Heart right ventricle (tissue), 16 donors: ENCODE measurements around the gene MYO10. TPM values are rescaled to one million over a fixed set of nuclear protein-coding genes. Genes with fewer than 3 reads are reported as not detected.

Experiments used
- ATAC-seq, 8 donors: fragments of 200-7000 bp; cut with Tn5 transposase; one replicate each; pipeline ENCODE4 v1.9.1; 2020; ENCODE audit warnings: mild to moderate bottlenecking in 8 of 8, moderate library complexity in 8 of 8, moderate number of reproducible peaks in 1 of 8
- DNase-seq, 2 donors: peaks; one replicate each; pipeline ENCODE4 v3.0.0-alpha.2; 2020
- H3K27ac ChIP-seq, 10 donors: fragments of 200-600 bp; sonication (generic) in 2 of 10; one replicate each; pipeline versions ENCODE4 v1.5.0 to v1.8.0; 2020 to 2022; ENCODE audit warnings: mild to moderate bottlenecking in 3 of 10
- H3K27me3 ChIP-seq, 7 donors: fragments of 200-600 bp; one replicate each; pipeline ENCODE4 v1.8.0; 2021 to 2022; ENCODE audit warnings: mild to moderate bottlenecking in 2 of 7
- H3K36me3 ChIP-seq, 9 donors: fragments of 200-600 bp; sonication (generic) in 1 of 9; one replicate each; pipeline versions ENCODE4 v1.5.0 to v1.8.0; 2020 to 2022; ENCODE audit warnings: mild to moderate bottlenecking in 2 of 9
- H3K4me1 ChIP-seq, 9 donors: fragments of 200-600 bp; sonication (generic) in 1 of 9; one replicate each; pipeline versions ENCODE4 v1.5.0 to v1.8.0; 2020 to 2022; ENCODE audit warnings: mild to moderate bottlenecking in 4 of 9
- H3K4me3 ChIP-seq, 10 donors: fragments of 200-600 bp; sonication (generic) in 2 of 10; one replicate each; pipeline versions ENCODE4 v1.5.0 to v1.8.0; 2020 to 2022; ENCODE audit warnings: mild to moderate bottlenecking in 7 of 10, moderate library complexity in 2 of 10
- H3K9me3 ChIP-seq, 11 donors: fragments of 200-600 bp in 10 of 11; sonication (generic) in 2 of 11; one replicate each; pipeline versions ENCODE4 v1.5.0 to v1.8.0; 2013 to 2022; ENCODE audit warnings: mild to moderate bottlenecking in 2 of 11, control low read depth in 1 of 11, moderate library complexity in 1 of 11
- CTCF ChIP-seq, 9 donors: fragments of 200-600 bp; sonication (generic) in 2 of 9; IDR thresholded peaks; one replicate each; pipeline versions ENCODE4 v1.5.0 to v1.8.0; 2021 to 2022; ENCODE audit warnings: antibody characterized with exemption in 9 of 9, mild to moderate bottlenecking in 5 of 9, moderate library complexity in 1 of 9
- WGBS, 2 donors: extraction: QIAGEN DNeasy Blood & Tissue Kit; methylation state at CpG; one replicate each; pipeline ENCODE4 v1.1.7; 2013; ENCODE audit warnings: inconsistent platforms in 1 of 2; 5-methylcytosine and 5-hydroxymethylcytosine counted together
- intact Hi-C, 10 donors: fragments of 100-400 bp; cut with DNase I; formaldehyde crosslinking; loops; one replicate each; pipeline versions ENCODE4 v1.11.1 to v1.14.2; 2022
- polyA plus RNA-seq, 2 donors: library from polyadenylated mRNA; stranded (reverse); fragments of 200-250 nt; gene quantifications; one replicate each; pipeline ENCODE4 v1.2.3, GENCODE V29; 2013
- total RNA-seq, 10 donors: library from RNA; stranded (reverse); fragmentation: NEBNext Ultra II Directional in 3 of 10; extraction: Animal tissue kit (Norgen Biotek cat#: 25700) in 3 of 10; gene quantifications; one replicate each; pipeline versions ENCODE4 v1.2.1 to v1.2.4, GENCODE V29; 2021 to 2023
- donor health status: Arrhythmogenic right ventricular cardiomyopathy.
- donor health status: ischemic (EF 13 %, LVEDD 7.1; RV severe dilation, severe dysfunction).
- donor health status: healthy with polysubstance abuse.
- donor health status: DM: no; HTN: yes; CAD: no.
- donor health status: DM: no; HTN: no; CAD: no.
- donor health status: ischemic (EF 25% LVEDD 6.9; RV normal size, moderate dysfunction).
- donor health status: ischemic (EF 25% LVEDD 5.7; RV mildly dilated, moderate dysfunction).
- donor health status: healthy.
- donor health status: DM: yes; HTN: yes; CAD: no.
- donor health status: Ischemic cardiomyopathy.
- donor health status: ischemic (EF 35%, LVEDD 5.7; RV mildly dilated, moderate dysfunction).
- donor health status: nonischemic (EF 11% LVEDD 7.7; RV severe dilation, severe dysfunction).
- donor health status: DM: yes; HTN: yes; CAD: no.
- donor health status: PGD.
- donor health status: ischemic (EF 29% LVEDD 5.4; RV normal size, mild dysfunction).
- donor health status: nonischemic (EF 23%, LVEDD 6.1; RV moderate dilation, normal function).

MYO10 gene
- total and polyA plus RNA-seq, 12 donors, result 1.2 to 8.2 (median 4.6) TPM

DNA sequence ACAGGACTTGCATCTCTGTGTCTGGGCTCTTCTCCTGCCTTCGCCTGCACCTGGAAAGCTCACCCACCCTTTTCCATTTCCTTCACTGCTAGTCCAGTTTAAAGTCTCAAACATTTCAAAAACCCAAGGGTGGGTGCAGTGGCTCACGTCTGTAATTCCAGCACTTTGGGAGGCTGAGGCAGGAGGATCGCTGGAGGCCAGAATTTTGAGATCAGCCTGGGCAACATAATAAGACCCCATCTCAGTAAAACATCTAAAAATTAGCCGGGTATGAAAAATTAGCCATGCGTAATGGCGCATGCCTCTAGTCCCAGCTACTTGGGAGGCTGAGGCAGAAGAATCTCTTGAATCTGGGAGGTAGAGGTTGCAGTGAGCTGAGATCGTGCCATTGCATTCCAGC is 179.4 kb downstream of the MYO10 start:
- Histone ChIP-seq H3K4me1 (no peaks in the 10 kb centered on the region), H3K27me3 (no peaks in the 10 kb centered on the region), H3K27ac (no peak overlapping the region), H3K36me3 (peaks cover 0 to 66% (median 0%) of the 10 kb centered on the region in 9 donors), H3K9me3 (no peaks in the 10 kb centered on the region), H3K4me3 (no peak overlapping the region)
- no peak for DNase-seq
- intact Hi-C loops, result no loop called here
- 96 to 97% methylated on average over 7 of the region's 7 CpGs for WGBS, 2 donors
- no peak for TF ChIP-seq CTCF (IDR thresholded peaks at IDR 0.05)
- no peak for ATAC-seq

- intact Hi-C loops, result no loop called here
- TF ChIP-seq CTCF (IDR thresholded peaks at IDR 0.05), result no peak
- no peaks in the 10 kb centered on the region for H3K9me3 ChIP-seq
- H3K4me3 ChIP-seq, result no peak overlapping the region
- DNase-seq, result no peak
- ATAC-seq, result no peak
- 98% methylated on average over 2 of the region's 2 CpGs for WGBS, 2 donors
- H3K27me3 ChIP-seq, result no peaks in the 10 kb centered on the region
- no peak overlapping the region for H3K27ac ChIP-seq
- H3K36me3 ChIP-seq, result peaks cover 0 to 60% (median 0%) of the 10 kb centered on the region in 9 donors
- H3K4me1 ChIP-seq, result no peaks in the 10 kb centered on the region
Measured at GRCh38 chr5:16755641-16756040, 180.4 kb downstream of the MYO10 start.

DNA sequence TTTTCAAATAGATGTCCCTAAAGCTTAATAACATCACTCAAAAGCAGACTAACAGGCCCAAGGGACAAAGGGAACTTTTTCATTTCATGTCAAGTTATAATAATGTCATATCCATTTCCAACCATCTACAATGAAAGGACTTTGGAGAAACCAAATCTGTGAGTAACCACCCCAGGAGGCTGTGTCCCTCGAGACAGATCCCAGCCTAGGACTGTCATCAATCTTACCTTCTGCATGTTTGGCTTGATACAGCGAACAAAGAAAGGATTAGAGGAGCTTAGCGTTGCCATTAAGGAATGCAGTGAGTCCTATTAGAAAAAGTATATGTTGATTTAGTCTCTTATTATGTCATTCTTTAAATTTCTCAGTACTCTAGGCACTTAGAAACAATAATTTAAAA is 181.5 kb downstream of the MYO10 start:
- no peak for TF ChIP-seq CTCF (IDR thresholded peaks at IDR 0.05)

DNA sequence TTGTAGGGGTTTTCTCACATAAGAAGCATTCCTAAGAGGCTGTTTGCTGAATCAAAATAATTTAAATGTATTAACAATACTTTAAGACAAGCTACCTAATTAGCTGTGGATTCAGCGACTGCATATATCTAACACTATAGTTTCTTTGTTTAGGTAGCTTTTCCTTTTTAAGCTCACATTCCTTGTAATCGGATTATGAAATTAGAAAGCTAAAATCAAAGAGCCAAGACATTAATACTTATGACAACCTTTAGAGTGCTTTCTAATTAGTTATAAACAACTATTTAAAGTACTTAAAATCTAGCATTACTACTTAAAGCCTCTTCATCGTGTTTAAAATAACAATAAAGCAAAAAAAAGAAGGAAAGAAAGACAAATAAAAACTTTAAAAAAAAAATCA is 182.0 kb downstream of the MYO10 start:
- H3K36me3 ChIP-seq, result peaks cover 0 to 46% (median 0%) of the 10 kb centered on the region in 9 donors
- H3K9me3 ChIP-seq, result no peaks in the 10 kb centered on the region
- ATAC-seq (no peak), DNase-seq (no peak)
- 74 to 79% methylated on average over 3 of the region's 3 CpGs for WGBS, 2 donors
- no peak for TF ChIP-seq CTCF (IDR thresholded peaks at IDR 0.05)
- no peaks in the 10 kb centered on the region for H3K4me1 ChIP-seq
- intact Hi-C loops, result no loop called here
- no peak overlapping the region for H3K4me3 ChIP-seq
- H3K27ac ChIP-seq, result no peak overlapping the region
- H3K27me3 ChIP-seq, result no peaks in the 10 kb centered on the region

More for the DNA sequence above, 181.5 kb downstream of the MYO10 start:
- Histone ChIP-seq H3K27ac (no peak overlapping the region), H3K4me1 (no peaks in the 10 kb centered on the region), H3K4me3 (no peak overlapping the region), H3K36me3 (peaks cover 0 to 52% (median 0%) of the 10 kb centered on the region in 9 donors), H3K27me3 (no peaks in the 10 kb centered on the region), H3K9me3 (no peaks in the 10 kb centered on the region)
- WGBS, 2 donors, result 70 to 83% methylated on average over 3 of the region's 3 CpGs
- ATAC-seq, result no peak
- intact Hi-C loops, result no loop called here
- DNase-seq, result no peak
